H1 (cell line): ENCODE measurements around the gene ALG14. TPM values are rescaled to one million over a fixed set of nuclear protein-coding genes. Genes with fewer than 3 reads are reported as not detected.

Experiments used
- CTCF ChIA-PET: fragments of 300-600 bp; sonication (Branson Sonifier 250); formaldehyde crosslinking; loops from one replicate; lab custom pipeline; 2021; ENCODE audit not compliant: partially characterized antibody; lab: Charles Lee
- POLR2A ChIA-PET: fragments of 300-600 bp; sonication (Branson Sonifier 250); formaldehyde crosslinking; loops from one replicate; lab custom pipeline; 2021; ENCODE audit warnings: inconsistent platforms; ENCODE audit not compliant: partially characterized antibody; lab: Charles Lee
- DNase-seq, 2 experiments: peaks; one replicate each; pipeline versions ENCODE4 v3.0.0 to v3.0.0-alpha.2; 2010 to 2022; ENCODE audit warnings: low spot score in 2 of 2, low read depth in 1 of 2, mixed read lengths in 1 of 2
- FAIRE-seq: peaks from 2 replicates; lab custom pipeline; 2011; peaks lifted over from hg19 to GRCh38; lab: Jason Lieb, UNC
- H2AFZ ChIP-seq: 2 replicates; pipeline ENCODE4 v1.8.1; 2012; ENCODE audit warnings: low read length, inconsistent platforms
- H2AK5ac ChIP-seq: 2 replicates; pipeline ENCODE4 v1.6.1; 2013; ENCODE audit warnings: low read depth, low read length
- H2BK120ac ChIP-seq: replicated peaks from 2 replicates; pipeline ENCODE3; 2013; ENCODE audit warnings: low read depth, low read length, inconsistent platforms
- H2BK12ac ChIP-seq: 2 replicates; pipeline ENCODE4 v1.6.1; 2013; ENCODE audit warnings: low read depth, low read length
- H2BK15ac ChIP-seq: 2 replicates; pipeline ENCODE4 v1.6.1; 2013; ENCODE audit warnings: low read length
- H2BK20ac ChIP-seq: 2 replicates; pipeline ENCODE4 v1.6.1; 2013; ENCODE audit warnings: low read length
- H2BK5ac ChIP-seq: 2 replicates; pipeline ENCODE4 v1.6.1; 2013; ENCODE audit warnings: low read depth, low read length
- H3K14ac ChIP-seq: 2 replicates; pipeline ENCODE4 v1.6.1; 2013; ENCODE audit warnings: inconsistent platforms; ENCODE audit not compliant: insufficient read length
- H3K18ac ChIP-seq: 2 replicates; pipeline ENCODE4 v1.6.1; 2013; ENCODE audit warnings: low read length; ENCODE audit errors: extremely low read depth
- H3K23ac ChIP-seq: 2 replicates; pipeline ENCODE4 v1.6.1; 2013; ENCODE audit warnings: inconsistent platforms; ENCODE audit not compliant: insufficient read length
- H3K23me2 ChIP-seq: 2 replicates; pipeline ENCODE4 v1.6.1; 2013; ENCODE audit warnings: low read depth, low read length
- H3K27ac ChIP-seq: 2 replicates; pipeline ENCODE4 v1.6.1; 2011; ENCODE audit warnings: low read depth, low read length, inconsistent platforms
- H3K27me3 ChIP-seq, 4 experiments: replicated peaks in 1 of 4; 1 replicate in 1 of 4; 2 replicates in 3 of 4; pipeline versions ENCODE4 v1.6.1 to v1.8.1; 2011 to 2013; ENCODE audit warnings: low read length in 3 of 4, mild to moderate bottlenecking in 3 of 4, inconsistent platforms in 2 of 4, mixed read lengths in 2 of 4, moderate library complexity in 1 of 4; ENCODE audit not compliant: control insufficient read depth in 3 of 4, insufficient read depth in 3 of 4; ENCODE audit errors: extremely low read depth in 1 of 4
- H3K36me3 ChIP-seq, 4 experiments: 2 replicates each; pipeline versions ENCODE4 v1.6.1 to v1.8.1; 2011 to 2013; ENCODE audit warnings: mild to moderate bottlenecking in 4 of 4, low read length in 3 of 4, moderate library complexity in 2 of 4, control low read depth in 1 of 4, inconsistent platforms in 1 of 4; ENCODE audit not compliant: insufficient read depth in 4 of 4, control insufficient read depth in 2 of 4
- H3K4ac ChIP-seq: replicated peaks from 2 replicates; pipeline ENCODE3; 2013; ENCODE audit warnings: low read length, low read depth, mixed read lengths, inconsistent platforms; ENCODE audit not compliant: insufficient read length
- H3K4me1 ChIP-seq, 4 experiments: replicated peaks in 1 of 4; 1 replicate in 1 of 4; 2 replicates in 3 of 4; pipeline versions ENCODE4 v1.6.1 to v1.8.1; 2011 to 2013; ENCODE audit warnings: low read length in 3 of 4, inconsistent platforms in 2 of 4, mixed read lengths in 1 of 4; ENCODE audit not compliant: insufficient read depth in 4 of 4, control insufficient read depth in 3 of 4
- H3K4me2 ChIP-seq, 2 experiments: 2 replicates each; pipeline versions ENCODE4 v1.6.1 to v1.8.1; 2011 to 2013; ENCODE audit warnings: low read depth in 2 of 2, low read length in 2 of 2, control low read depth in 1 of 2, inconsistent platforms in 1 of 2, mild to moderate bottlenecking in 1 of 2; ENCODE audit not compliant: insufficient read depth in 1 of 2
- H3K4me3 ChIP-seq, 4 experiments: fragments of 200-600, 300-600 bp in 1 of 4; sonication (generic), shearing (Covaris generic), sonication (Bioruptor Twin) in 1 of 4; 2 replicates each; pipeline versions ENCODE4 v1.5.1 to v1.8.1; 2011 to 2016; ENCODE audit warnings: low read length in 4 of 4, low read depth in 3 of 4, control low read depth in 2 of 4, inconsistent platforms in 2 of 4, mild to moderate bottlenecking in 2 of 4, mixed read lengths in 1 of 4, moderate library complexity in 1 of 4; ENCODE audit not compliant: insufficient read depth in 2 of 4; ENCODE audit errors: extremely low read depth in 1 of 4
- H3K56ac ChIP-seq: replicated peaks from 2 replicates; pipeline ENCODE3; 2013; ENCODE audit warnings: low read depth, mild to moderate bottlenecking, mixed read lengths, low read length, inconsistent platforms; ENCODE audit not compliant: insufficient read length
- H3K79me1 ChIP-seq: 2 replicates; pipeline ENCODE4 v1.6.1; 2013; ENCODE audit warnings: low read depth, low read length, control low read depth
- H3K79me2 ChIP-seq, 2 experiments: 2 replicates each; pipeline versions ENCODE4 v1.6.1 to v1.8.1; 2012 to 2013; ENCODE audit warnings: low read length in 2 of 2, mild to moderate bottlenecking in 2 of 2, inconsistent platforms in 1 of 2; ENCODE audit not compliant: insufficient read depth in 2 of 2, control insufficient read depth in 1 of 2
- H3K9ac ChIP-seq, 4 experiments: replicated peaks in 1 of 4; 1 replicate in 1 of 4; 2 replicates in 3 of 4; pipeline versions ENCODE4 v1.6.1 to v1.8.1; 2011 to 2013; ENCODE audit warnings: low read depth in 3 of 4, low read length in 3 of 4, control low read depth in 2 of 4, mild to moderate bottlenecking in 2 of 4, moderate library complexity in 2 of 4, inconsistent platforms in 1 of 4; ENCODE audit errors: extremely low read depth in 1 of 4
- H3K9me3 ChIP-seq, 2 experiments: 2 replicates each; pipeline versions ENCODE4 v1.6.1 to v1.8.1; 2012 to 2013; ENCODE audit warnings: mild to moderate bottlenecking in 2 of 2, moderate library complexity in 2 of 2, control low read depth in 1 of 2, inconsistent platforms in 1 of 2, low read depth in 1 of 2, low read length in 1 of 2, mixed read lengths in 1 of 2; ENCODE audit not compliant: insufficient read depth in 2 of 2
- H4K20me1 ChIP-seq, 2 experiments: replicated peaks in 1 of 2; 2 replicates each; pipeline versions ENCODE3 to v1.8.1; 2011 to 2013; ENCODE audit warnings: inconsistent platforms in 2 of 2, low read length in 2 of 2, mild to moderate bottlenecking in 1 of 2; ENCODE audit not compliant: insufficient read depth in 2 of 2, control insufficient read depth in 1 of 2
- H4K5ac ChIP-seq: 2 replicates; pipeline ENCODE4 v1.6.1; 2013; ENCODE audit warnings: low read length, low read depth, mixed read lengths, inconsistent platforms; ENCODE audit not compliant: insufficient read length
- H4K8ac ChIP-seq: 2 replicates; pipeline ENCODE4 v1.8.0; 2013; ENCODE audit warnings: mild to moderate bottlenecking, moderate library complexity, low read length, inconsistent platforms; ENCODE audit not compliant: insufficient read depth; ENCODE audit errors: extremely low read depth
- H4K91ac ChIP-seq: replicated peaks from 2 replicates; pipeline ENCODE3; 2013; ENCODE audit warnings: low read length, mixed read lengths, inconsistent platforms; ENCODE audit not compliant: insufficient read length
- GABPA ChIP-seq: IDR thresholded peaks from 2 replicates; pipeline ENCODE4 v1.6.1; 2011; ENCODE audit warnings: mild to moderate bottlenecking, low read length, moderate library complexity, borderline replicate concordance; ENCODE audit not compliant: insufficient read depth
- MAFK ChIP-seq: IDR thresholded peaks from 2 replicates; pipeline ENCODE4 v1.6.1; 2012; ENCODE audit warnings: low read depth, mild to moderate bottlenecking, improper control_type of control experiment, low read length
- RFX5 ChIP-seq: IDR thresholded peaks from 2 replicates; pipeline ENCODE4 v1.6.1; 2011; ENCODE audit warnings: low read depth, low read length, improper control_type of control experiment, borderline replicate concordance
- WGBS, 2 experiments: shearing (Covaris generic) in 1 of 2; methylation state at CpG; one replicate each; pipeline versions ENCODE4 v1.1.6 to v1.1.7; 2013 to 2015; ENCODE audit warnings: low lambda C conversion rate in 2 of 2, mixed read lengths in 2 of 2, inconsistent platforms in 1 of 2, low coverage in 1 of 2, missing lambda C conversion rate in 1 of 2; ENCODE audit not compliant: insufficient replicate concordance in 2 of 2, insufficient coverage in 1 of 2, insufficient read length in 1 of 2; ENCODE audit errors: extremely low coverage in 1 of 2, missing lambda C conversion rate in 1 of 2; 5-methylcytosine and 5-hydroxymethylcytosine counted together
- polyA plus RNA-seq, 7 experiments: library from polyadenylated mRNA; depleted of rRNA in 3 of 7; stranded (reverse) in 5 of 7; unstranded in 2 of 7; fragments of >200 nt in 5 of 7; fragments of 200-250 nt in 2 of 7; gene quantifications; 1 replicate in 5 of 7; 2 replicates in 1 of 7; 4 replicates in 1 of 7; pipeline versions ENCODE4 v1.2.1 to v1.2.3, GENCODE V29; 2011 to 2013; ENCODE audit warnings: missing spikeins in 2 of 7, mixed read lengths in 2 of 7
- total RNA-seq: library from RNA; stranded (reverse); fragmentation: NEBNext Ultra II Directional; extraction: Animal tissue kit (Norgen Biotek cat#: 25700); gene quantifications from 2 replicates; pipeline ENCODE4 v1.2.1, GENCODE V29; 2021
- TF ChIP-seq, protein P1 (sequence below): IDR thresholded peaks from 2 replicates; pipeline ENCODE4 v1.6.1; 2012; ENCODE audit warnings: low read length, inconsistent platforms

Gene ALG14
- total and polyA plus RNA-seq, 2 of the 8 experiments (the other 6 are each of a cell fraction or from before 2014, with no cell fraction given): 0.95 to 1.3 TPM

DNA sequence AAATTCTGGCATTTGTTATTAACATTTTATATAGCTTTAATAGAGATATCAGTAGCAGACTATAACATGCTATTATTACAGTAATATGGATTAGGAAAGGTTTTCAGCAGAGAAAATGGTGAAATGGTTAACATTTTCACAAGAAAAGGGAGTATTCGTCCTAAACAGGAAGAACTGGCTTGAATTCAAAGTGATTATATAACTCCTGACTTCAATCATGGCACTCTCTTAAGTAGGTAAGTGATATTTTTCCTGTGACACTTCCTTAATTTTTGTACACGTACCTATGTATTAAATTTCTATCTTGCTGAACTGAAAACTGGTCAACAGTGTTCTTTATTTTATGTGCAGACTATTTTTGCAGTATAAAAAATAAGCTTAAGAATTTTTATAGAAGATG is 77.9 kb downstream of the ALG14 start:
- Histone ChIP-seq H2AK5ac (no peak overlapping the region), H3K23me2 (no peaks in the 10 kb centered on the region), H2BK15ac (no peak overlapping the region), H4K20me1 (no peaks in the 10 kb centered on the region), H3K9me3 (no peaks in the 10 kb centered on the region), H3K27me3 (no peaks in the 10 kb centered on the region), H3K4me3 (no peak overlapping the region), H3K23ac (no peak overlapping the region), H3K4ac (no peak overlapping the region), H4K91ac (no peak overlapping the region), H2BK5ac (no peak overlapping the region), H2BK120ac (no peak overlapping the region), H3K36me3 (no peaks in the 10 kb centered on the region), H3K79me2 (no peaks in the 10 kb centered on the region), H3K27ac (no peak overlapping the region), H2AFZ (no peak overlapping the region), H3K18ac (no peak overlapping the region), H3K4me2 (no peak overlapping the region), H4K5ac (no peak overlapping the region), H3K4me1 (peaks cover 0 to 5% (median 0%) of the 10 kb centered on the region in 4 experiments; a peak in 1 of 7 replicates), H2BK20ac (no peak overlapping the region), H3K9ac (no peak overlapping the region), H3K79me1 (no peaks in the 10 kb centered on the region; the same call in 1 of the 2 replicates), H3K56ac (no peak overlapping the region), H2BK12ac (no peak overlapping the region), H4K8ac (no peak overlapping the region), H3K14ac (no peak overlapping the region)
- 89% methylated on average over 2 of the region's 2 CpGs; no CpG with 5 or more reads in 1 of the 2 experiments for WGBS, 2 experiments
- FAIRE-seq (no peak), DNase-seq (no peak)
- ChIA-PET CTCF (interaction anchor here (0.6 to 2.3 kb wide), 3 partner anchors 9 to 436 kb away, joined by 3 to 5 read pairs (median 3); no protein-coding TSS in a partner anchor), POLR2A (interaction anchor here (1.0 to 1.3 kb wide), 2 partner anchors 8 to 67 kb away, joined by 3 read pairs; no protein-coding TSS in a partner anchor)
- TF ChIP-seq MAFK (no peak), RFX5 (no peak), GABPA (no peak)
- TF ChIP-seq, protein P1, sequence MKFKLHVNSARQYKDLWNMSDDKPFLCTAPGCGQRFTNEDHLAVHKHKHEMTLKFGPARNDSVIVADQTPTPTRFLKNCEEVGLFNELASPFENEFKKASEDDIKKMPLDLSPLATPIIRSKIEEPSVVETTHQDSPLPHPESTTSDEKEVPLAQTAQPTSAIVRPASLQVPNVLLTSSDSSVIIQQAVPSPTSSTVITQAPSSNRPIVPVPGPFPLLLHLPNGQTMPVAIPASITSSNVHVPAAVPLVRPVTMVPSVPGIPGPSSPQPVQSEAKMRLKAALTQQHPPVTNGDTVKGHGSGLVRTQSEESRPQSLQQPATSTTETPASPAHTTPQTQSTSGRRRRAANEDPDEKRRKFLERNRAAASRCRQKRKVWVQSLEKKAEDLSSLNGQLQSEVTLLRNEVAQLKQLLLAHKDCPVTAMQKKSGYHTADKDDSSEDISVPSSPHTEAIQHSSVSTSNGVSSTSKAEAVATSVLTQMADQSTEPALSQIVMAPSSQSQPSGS: no peak
